ENCODE data around the gene ACOT7. TPM values are rescaled to one million over a fixed set of nuclear protein-coding genes. Genes with fewer than 3 reads are reported as not detected.

The ACOT7 gene
- total and polyA plus RNA-seq, 2 of the 13 experiments (the other 11 are each of a cell fraction or from before 2014, with no cell fraction given) = 33.0 to 55.8 TPM

DNA sequence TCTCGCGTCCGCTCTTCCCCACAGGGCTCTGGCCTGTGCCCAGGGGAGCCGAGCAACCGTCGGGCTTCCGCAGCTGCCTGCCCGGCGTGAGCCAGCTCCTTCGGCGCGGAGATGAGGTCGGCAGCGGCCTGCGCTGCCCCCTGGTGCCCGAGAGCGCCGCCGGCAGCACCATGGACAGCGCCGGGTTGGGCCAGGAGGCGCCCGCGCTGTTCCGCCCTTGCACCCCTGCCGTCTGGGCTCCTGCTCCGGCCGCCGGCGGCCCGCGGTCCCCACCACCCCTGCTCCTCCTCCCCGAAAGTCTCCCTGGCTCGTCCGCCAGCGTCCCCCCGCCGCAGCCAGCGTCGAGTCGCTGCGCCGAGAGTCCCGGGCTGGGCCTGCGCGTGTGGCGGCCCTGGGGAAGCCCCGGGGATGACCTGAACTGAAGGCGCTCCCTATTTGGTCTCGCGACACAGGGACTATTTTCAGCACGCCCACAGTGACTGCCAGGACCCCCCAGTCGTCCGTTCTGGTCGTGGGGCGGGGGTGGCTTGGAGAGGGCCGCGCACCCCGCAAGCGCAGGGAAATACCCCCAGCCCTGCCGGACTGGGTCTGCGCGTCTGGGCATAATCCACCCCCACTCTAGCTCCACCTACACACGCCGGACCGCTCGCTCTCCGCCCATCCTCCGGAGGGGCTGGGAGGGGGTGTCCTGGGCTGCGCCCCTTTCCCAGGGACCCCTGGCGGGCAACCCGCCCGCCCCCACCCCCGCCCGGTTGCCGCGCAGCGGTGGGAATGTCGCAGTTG, 148.3 kb downstream of the ACOT7 start (continued):
- no peak for TF ChIP-seq HNRNPL (IDR thresholded peaks at IDR 0.05; ENCODE audit: low read depth, low read length)
- no peak for TF ChIP-seq ZNF34 (CRISPR knock-in tag; IDR thresholded peaks at IDR 0.05; ENCODE audit: borderline replicate concordance)
- TF ChIP-seq, protein P1, sequence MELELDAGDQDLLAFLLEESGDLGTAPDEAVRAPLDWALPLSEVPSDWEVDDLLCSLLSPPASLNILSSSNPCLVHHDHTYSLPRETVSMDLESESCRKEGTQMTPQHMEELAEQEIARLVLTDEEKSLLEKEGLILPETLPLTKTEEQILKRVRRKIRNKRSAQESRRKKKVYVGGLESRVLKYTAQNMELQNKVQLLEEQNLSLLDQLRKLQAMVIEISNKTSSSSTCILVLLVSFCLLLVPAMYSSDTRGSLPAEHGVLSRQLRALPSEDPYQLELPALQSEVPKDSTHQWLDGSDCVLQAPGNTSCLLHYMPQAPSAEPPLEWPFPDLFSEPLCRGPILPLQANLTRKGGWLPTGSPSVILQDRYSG (CRISPR knock-in tag; IDR thresholded peaks at IDR 0.05) = peak; percentile 98
- TF ChIP-seq, protein P2, sequence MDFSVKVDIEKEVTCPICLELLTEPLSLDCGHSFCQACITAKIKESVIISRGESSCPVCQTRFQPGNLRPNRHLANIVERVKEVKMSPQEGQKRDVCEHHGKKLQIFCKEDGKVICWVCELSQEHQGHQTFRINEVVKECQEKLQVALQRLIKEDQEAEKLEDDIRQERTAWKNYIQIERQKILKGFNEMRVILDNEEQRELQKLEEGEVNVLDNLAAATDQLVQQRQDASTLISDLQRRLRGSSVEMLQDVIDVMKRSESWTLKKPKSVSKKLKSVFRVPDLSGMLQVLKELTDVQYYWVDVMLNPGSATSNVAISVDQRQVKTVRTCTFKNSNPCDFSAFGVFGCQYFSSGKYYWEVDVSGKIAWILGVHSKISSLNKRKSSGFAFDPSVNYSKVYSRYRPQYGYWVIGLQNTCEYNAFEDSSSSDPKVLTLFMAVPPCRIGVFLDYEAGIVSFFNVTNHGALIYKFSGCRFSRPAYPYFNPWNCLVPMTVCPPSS (IDR thresholded peaks at IDR 0.05) = no peak
- TF ChIP-seq, protein P3, sequence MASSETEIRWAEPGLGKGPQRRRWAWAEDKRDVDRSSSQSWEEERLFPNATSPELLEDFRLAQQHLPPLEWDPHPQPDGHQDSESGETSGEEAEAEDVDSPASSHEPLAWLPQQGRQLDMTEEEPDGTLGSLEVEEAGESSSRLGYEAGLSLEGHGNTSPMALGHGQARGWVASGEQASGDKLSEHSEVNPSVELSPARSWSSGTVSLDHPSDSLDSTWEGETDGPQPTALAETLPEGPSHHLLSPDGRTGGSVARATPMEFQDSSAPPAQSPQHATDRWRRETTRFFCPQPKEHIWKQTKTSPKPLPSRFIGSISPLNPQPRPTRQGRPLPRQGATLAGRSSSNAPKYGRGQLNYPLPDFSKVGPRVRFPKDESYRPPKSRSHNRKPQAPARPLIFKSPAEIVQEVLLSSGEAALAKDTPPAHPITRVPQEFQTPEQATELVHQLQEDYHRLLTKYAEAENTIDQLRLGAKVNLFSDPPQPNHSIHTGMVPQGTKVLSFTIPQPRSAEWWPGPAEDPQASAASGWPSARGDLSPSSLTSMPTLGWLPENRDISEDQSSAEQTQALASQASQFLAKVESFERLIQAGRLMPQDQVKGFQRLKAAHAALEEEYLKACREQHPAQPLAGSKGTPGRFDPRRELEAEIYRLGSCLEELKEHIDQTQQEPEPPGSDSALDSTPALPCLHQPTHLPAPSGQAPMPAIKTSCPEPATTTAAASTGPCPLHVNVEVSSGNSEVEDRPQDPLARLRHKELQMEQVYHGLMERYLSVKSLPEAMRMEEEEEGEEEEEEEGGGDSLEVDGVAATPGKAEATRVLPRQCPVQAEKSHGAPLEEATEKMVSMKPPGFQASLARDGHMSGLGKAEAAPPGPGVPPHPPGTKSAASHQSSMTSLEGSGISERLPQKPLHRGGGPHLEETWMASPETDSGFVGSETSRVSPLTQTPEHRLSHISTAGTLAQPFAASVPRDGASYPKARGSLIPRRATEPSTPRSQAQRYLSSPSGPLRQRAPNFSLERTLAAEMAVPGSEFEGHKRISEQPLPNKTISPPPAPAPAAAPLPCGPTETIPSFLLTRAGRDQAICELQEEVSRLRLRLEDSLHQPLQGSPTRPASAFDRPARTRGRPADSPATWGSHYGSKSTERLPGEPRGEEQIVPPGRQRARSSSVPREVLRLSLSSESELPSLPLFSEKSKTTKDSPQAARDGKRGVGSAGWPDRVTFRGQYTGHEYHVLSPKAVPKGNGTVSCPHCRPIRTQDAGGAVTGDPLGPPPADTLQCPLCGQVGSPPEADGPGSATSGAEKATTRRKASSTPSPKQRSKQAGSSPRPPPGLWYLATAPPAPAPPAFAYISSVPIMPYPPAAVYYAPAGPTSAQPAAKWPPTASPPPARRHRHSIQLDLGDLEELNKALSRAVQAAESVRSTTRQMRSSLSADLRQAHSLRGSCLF (CRISPR knock-in tag; IDR thresholded peaks at IDR 0.05; ENCODE audit: borderline replicate concordance) = peak; percentile 99
- TF ChIP-seq, protein P4, sequence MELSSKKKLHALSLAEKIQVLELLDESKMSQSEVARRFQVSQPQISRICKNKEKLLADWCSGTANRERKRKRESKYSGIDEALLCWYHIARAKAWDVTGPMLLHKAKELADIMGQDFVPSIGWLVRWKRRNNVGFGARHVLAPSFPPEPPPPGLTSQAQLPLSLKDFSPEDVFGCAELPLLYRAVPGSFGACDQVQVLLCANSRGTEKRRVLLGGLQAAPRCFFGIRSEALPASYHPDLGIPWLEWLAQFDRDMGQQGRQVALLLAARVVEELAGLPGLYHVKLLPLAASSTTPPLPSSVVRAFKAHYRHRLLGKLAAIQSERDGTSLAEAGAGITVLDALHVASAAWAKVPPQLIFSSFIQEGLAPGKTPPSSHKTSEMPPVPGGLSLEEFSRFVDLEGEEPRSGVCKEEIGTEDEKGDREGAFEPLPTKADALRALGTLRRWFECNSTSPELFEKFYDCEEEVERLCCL (CRISPR knock-in tag; IDR thresholded peaks at IDR 0.05; ENCODE audit: borderline replicate concordance) = peak; percentile 98; the same call in 1 of the 2 replicates
- TF ChIP-seq THAP11 (CRISPR knock-in tag; IDR thresholded peaks at IDR 0.05) = peak; percentile 85
- TF ChIP-seq HNRNPK (IDR thresholded peaks at IDR 0.05; ENCODE audit: low read depth, low read length, poor library complexity, severe bottlenecking) = peak; percentile 99
- TF ChIP-seq SP4 (CRISPR knock-in tag; IDR thresholded peaks at IDR 0.05) = peak; percentile 78; the same call in 1 of the 2 replicates
- TF ChIP-seq, protein P5, sequence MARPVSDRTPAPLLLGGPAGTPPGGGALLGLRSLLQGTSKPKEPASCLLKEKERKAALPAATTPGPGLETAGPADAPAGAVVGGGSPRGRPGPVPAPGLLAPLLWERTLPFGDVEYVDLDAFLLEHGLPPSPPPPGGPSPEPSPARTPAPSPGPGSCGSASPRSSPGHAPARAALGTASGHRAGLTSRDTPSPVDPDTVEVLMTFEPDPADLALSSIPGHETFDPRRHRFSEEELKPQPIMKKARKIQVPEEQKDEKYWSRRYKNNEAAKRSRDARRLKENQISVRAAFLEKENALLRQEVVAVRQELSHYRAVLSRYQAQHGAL (CRISPR knock-in tag; IDR thresholded peaks at IDR 0.05; ENCODE audit: not compliant biosample characterization) = peak; percentile 98
- TF ChIP-seq, protein P6, sequence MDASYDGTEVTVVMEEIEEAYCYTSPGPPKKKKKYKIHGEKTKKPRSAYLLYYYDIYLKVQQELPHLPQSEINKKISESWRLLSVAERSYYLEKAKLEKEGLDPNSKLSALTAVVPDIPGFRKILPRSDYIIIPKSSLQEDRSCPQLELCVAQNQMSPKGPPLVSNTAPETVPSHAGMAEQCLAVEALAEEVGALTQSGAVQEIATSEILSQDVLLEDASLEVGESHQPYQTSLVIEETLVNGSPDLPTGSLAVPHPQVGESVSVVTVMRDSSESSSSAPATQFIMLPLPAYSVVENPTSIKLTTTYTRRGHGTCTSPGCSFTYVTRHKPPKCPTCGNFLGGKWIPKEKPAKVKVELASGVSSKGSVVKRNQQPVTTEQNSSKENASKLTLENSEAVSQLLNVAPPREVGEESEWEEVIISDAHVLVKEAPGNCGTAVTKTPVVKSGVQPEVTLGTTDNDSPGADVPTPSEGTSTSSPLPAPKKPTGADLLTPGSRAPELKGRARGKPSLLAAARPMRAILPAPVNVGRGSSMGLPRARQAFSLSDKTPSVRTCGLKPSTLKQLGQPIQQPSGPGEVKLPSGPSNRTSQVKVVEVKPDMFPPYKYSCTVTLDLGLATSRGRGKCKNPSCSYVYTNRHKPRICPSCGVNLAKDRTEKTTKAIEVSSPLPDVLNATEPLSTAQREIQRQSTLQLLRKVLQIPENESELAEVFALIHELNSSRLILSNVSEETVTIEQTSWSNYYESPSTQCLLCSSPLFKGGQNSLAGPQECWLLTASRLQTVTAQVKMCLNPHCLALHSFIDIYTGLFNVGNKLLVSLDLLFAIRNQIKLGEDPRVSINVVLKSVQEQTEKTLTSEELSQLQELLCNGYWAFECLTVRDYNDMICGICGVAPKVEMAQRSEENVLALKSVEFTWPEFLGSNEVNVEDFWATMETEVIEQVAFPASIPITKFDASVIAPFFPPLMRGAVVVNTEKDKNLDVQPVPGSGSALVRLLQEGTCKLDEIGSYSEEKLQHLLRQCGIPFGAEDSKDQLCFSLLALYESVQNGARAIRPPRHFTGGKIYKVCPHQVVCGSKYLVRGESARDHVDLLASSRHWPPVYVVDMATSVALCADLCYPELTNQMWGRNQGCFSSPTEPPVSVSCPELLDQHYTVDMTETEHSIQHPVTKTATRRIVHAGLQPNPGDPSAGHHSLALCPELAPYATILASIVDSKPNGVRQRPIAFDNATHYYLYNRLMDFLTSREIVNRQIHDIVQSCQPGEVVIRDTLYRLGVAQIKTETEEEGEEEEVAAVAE (CRISPR knock-in tag; IDR thresholded peaks at IDR 0.05; ENCODE audit: borderline replicate concordance) = peak; percentile 94
- peak; percentile 88 for TF ChIP-seq JUNB (CRISPR knock-in tag; IDR thresholded peaks at IDR 0.05; ENCODE audit: borderline replicate concordance)
- peak; percentile 99 for TF ChIP-seq SALL2 (CRISPR knock-in tag; IDR thresholded peaks at IDR 0.05)

Data from HepG2 (cell line).